A673 (cell line): ENCODE data around the gene CLSTN2.

Experiments
- EZH2 ChIP-seq: fragments of 200-600 bp; sonication (generic); IDR thresholded peaks from 2 replicates; pipeline ENCODE4 v1.6.1; 2017; ENCODE audit warnings: borderline replicate concordance, low read depth, mild to moderate bottlenecking, mixed read lengths, antibody characterized with exemption, low read length; ENCODE audit not compliant: poor library complexity, severe bottlenecking
- TF ChIP-seq, protein P1 (sequence below): fragments of 300-800, 200-600 bp; sonication (generic); conservative IDR thresholded peaks from 2 replicates; pipeline ENCODE4 v1.5.1; 2017; ENCODE audit warnings: low read depth, mild to moderate bottlenecking, antibody characterized with exemption, low read length, moderate library complexity, mixed read lengths

DNA sequence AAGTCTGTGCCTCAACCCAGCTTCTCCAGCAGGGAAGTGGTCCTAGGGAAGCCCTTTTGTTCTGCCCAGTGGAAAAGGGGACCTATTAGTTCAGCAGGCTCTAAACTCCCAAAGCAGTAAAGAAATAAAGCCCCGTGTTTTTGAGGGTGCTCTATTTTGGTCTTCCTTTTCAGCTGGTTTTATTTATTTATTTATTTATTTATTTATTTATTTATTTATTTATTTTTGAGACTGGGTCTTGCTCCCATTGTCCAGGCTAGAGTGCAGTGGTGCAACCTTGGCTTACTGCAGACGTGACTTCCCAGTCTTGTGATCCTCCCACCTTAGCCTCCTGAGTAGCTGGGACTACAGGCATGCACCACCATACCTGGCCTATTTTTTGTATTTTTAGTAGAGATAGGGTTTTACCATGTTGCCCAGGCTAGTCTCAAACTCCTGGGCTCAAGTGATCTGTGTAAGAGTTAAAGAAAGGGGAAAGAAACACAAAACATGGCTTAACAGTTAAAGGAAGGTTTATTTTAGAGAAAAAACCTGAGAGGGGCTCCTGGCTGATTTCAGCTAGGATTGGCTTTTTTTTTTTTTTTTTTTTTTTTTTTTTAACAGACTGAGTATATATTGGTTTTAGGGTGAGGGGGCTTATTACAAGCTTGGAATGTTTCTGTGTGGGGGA, 154.6 kb downstream of the CLSTN2 start:
- TF ChIP-seq, protein P1, sequence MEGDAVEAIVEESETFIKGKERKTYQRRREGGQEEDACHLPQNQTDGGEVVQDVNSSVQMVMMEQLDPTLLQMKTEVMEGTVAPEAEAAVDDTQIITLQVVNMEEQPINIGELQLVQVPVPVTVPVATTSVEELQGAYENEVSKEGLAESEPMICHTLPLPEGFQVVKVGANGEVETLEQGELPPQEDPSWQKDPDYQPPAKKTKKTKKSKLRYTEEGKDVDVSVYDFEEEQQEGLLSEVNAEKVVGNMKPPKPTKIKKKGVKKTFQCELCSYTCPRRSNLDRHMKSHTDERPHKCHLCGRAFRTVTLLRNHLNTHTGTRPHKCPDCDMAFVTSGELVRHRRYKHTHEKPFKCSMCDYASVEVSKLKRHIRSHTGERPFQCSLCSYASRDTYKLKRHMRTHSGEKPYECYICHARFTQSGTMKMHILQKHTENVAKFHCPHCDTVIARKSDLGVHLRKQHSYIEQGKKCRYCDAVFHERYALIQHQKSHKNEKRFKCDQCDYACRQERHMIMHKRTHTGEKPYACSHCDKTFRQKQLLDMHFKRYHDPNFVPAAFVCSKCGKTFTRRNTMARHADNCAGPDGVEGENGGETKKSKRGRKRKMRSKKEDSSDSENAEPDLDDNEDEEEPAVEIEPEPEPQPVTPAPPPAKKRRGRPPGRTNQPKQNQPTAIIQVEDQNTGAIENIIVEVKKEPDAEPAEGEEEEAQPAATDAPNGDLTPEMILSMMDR = no peak
- TF ChIP-seq EZH2 = no peak
